Daoy (cell line): ENCODE measurements around the gene GNG13. TPM values are rescaled to one million over a fixed set of nuclear protein-coding genes. Genes with fewer than 3 reads are reported as not detected.
A peak's percentile ranks its signal among the peaks of the same experiment; 100 is the strongest.
"Not testable (repeated sequence)": the region's sequence is repeated elsewhere in the genome, so short reads cannot be mapped to it uniquely, and the experiment has no call there.

Experiments used
- DNase-seq: peaks from one replicate; pipeline ENCODE4 v3.0.0-alpha.2; 2015; ENCODE audit warnings: low read depth
- total RNA-seq: library from RNA; depleted of rRNA; stranded (reverse); fragments of >200 nt; shearing (Covaris generic); gene quantifications from 2 replicates; pipeline ENCODE4 v1.2.3, GENCODE V29; 2014; rRNA removed

Gene GNG13
- not detected in 2 replicates for total RNA-seq

GRCh38 chr16:799948-800833 is at the start of gene GNG13:
GNG13 (minus strand) TSS chr16:800734; CDS start chr16:799077, 1,657 bp downstream.
- no peak for DNase-seq

GRCh38 chr16:848510-849253 is 48.1 kb upstream of the GNG13 start:
- no peak for DNase-seq

GRCh38 chr16:847681-848445 is 47.3 kb upstream of the GNG13 start:
- DNase-seq = no peak

GRCh38 chr16:847151-847550 is 46.6 kb upstream of the GNG13 start:
- no peak for DNase-seq

GRCh38 chr16:845351-845745 is 44.8 kb upstream of the GNG13 start:
- DNase-seq = no peak

GRCh38 chr16:844638-845350 is 44.3 kb upstream of the GNG13 start:
- no peak for DNase-seq

GRCh38 chr16:843771-844170 is 43.2 kb upstream of the GNG13 start:
- no peak for DNase-seq

GRCh38 chr16:842711-843560 is 42.4 kb upstream of the GNG13 start:
- no peak for DNase-seq

GRCh38 chr16:842061-842476 is 41.5 kb upstream of the GNG13 start:
- peak; percentile 67 for DNase-seq

- DNase-seq = no peak
Measured at GRCh38 chr16:841455-842060, 41.0 kb upstream of the GNG13 start.

- DNase-seq = no peak
Measured at GRCh38 chr16:840561-841454, 40.3 kb upstream of the GNG13 start.

- DNase-seq = no peak
Measured at GRCh38 chr16:839643-840408, 39.3 kb upstream of the GNG13 start.

GRCh38 chr16:838741-839140 is 38.2 kb upstream of the GNG13 start:
- DNase-seq = no peak

- DNase-seq = not testable (repeated sequence)
Measured at GRCh38 chr16:836822-837221, 36.3 kb upstream of the GNG13 start.

GRCh38 chr16:836221-836620 is 35.7 kb upstream of the GNG13 start:
- no peak for DNase-seq

- no peak for DNase-seq
Measured at GRCh38 chr16:835373-835772, 34.8 kb upstream of the GNG13 start.

GRCh38 chr16:833411-833810 is 32.9 kb upstream of the GNG13 start:
- DNase-seq = no peak

GRCh38 chr16:832652-833336 is 32.3 kb upstream of the GNG13 start:
- no peak for DNase-seq
